ENCODE data around the gene SLC14A1. TPM values are rescaled to one million over a fixed set of nuclear protein-coding genes. Genes with fewer than 3 reads are reported as not detected.

The SLC14A1 gene
- total RNA-seq, 4 donors from 2014 or later: 0.59 to 15.7 (median 4.6) TPM

DNA sequence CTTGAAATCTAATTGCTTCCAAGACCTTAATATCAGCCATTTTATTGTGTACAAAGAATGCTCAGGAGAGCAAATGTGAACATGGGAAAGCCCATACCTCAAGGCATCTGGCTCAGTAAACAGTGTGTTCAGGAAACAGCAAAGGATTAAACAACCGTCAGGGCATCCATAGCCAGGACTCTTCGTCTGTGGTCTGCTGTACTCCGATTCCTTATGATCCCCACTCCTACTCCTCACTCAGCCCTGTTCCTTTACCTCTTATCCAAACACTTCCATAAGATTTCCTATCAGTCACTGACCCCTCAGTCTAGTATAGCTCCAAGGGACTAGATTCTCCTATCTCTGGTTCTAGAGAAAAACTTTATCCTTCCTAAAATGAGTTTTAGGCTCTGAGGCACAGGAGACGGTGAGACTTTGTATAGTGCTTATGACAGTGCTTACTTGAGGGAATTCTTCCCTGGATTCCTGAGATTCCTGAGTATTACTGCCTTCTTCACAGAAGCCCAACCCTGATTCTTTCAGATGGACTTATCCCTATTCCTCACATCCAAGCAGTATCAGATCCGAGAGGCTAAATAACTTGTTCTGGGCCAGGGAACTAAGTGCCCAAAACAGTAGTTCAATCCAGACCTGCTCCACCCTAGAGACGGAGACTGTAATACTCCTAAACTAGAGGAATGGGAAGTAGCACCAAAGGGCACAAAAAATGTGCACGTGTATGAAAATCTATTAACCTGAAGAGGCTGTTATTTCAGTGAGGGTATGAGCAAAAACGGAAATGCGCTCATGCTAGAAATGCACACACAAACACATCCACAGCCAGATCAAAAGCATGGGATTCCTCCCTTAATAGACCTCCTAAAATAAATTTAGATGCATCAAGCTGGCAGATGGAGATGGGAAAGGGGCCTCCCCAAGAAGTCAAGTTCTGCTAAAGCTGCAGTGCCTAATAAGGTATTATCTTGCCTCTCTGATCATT is 59.4 kb downstream of the SLC14A1 start:
- H3K4me3 ChIP-seq (ENCODE audit: low read depth, poor library complexity, severe bottlenecking): no peak overlapping the region
- TF ChIP-seq, protein P1, sequence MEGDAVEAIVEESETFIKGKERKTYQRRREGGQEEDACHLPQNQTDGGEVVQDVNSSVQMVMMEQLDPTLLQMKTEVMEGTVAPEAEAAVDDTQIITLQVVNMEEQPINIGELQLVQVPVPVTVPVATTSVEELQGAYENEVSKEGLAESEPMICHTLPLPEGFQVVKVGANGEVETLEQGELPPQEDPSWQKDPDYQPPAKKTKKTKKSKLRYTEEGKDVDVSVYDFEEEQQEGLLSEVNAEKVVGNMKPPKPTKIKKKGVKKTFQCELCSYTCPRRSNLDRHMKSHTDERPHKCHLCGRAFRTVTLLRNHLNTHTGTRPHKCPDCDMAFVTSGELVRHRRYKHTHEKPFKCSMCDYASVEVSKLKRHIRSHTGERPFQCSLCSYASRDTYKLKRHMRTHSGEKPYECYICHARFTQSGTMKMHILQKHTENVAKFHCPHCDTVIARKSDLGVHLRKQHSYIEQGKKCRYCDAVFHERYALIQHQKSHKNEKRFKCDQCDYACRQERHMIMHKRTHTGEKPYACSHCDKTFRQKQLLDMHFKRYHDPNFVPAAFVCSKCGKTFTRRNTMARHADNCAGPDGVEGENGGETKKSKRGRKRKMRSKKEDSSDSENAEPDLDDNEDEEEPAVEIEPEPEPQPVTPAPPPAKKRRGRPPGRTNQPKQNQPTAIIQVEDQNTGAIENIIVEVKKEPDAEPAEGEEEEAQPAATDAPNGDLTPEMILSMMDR (IDR thresholded peaks at IDR 0.05): no peak
- no peak for TF ChIP-seq POLR2A (IDR thresholded peaks at IDR 0.05)
- intact Hi-C loops (cut with DNase I; ENCODE audit: low total_unique reads): no loop called here
- DNase-seq (ENCODE audit: low spot score in 2 of 2): no peak
- 64 to 66% methylated on average over 9 of the region's 9 CpGs for WGBS, 2 donors

DNA sequence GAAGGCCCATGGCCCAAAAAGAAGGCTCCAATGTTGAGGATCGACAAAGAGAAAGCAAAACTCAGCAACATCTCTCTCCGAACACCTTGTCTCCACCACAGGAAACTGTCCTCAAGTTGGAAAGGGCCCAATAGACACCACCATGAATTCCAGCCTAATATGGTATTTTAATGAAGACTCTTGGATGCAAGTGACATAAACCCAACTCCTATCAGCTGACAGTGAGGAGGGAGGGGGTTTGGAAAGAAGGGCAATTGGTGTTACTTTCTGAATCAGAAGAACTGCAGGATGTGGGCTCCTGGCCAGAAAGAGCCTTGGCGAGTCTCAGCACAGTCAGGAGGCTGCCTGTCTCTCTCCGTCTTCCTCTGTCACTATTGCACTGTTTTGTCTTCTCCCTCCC is 61.2 kb downstream of the SLC14A1 start:
- H3K4me3 ChIP-seq (ENCODE audit: low read depth, poor library complexity, severe bottlenecking): no peak overlapping the region
- TF ChIP-seq, protein P1 (IDR thresholded peaks at IDR 0.05): no peak
- no peak for TF ChIP-seq POLR2A (IDR thresholded peaks at IDR 0.05)
- WGBS, 2 donors: 39 to 43% methylated on average over 4 of the region's 4 CpGs
- no peak for DNase-seq (ENCODE audit: low spot score in 2 of 2)
- intact Hi-C loops (cut with DNase I; ENCODE audit: low total_unique reads): no loop called here

DNA sequence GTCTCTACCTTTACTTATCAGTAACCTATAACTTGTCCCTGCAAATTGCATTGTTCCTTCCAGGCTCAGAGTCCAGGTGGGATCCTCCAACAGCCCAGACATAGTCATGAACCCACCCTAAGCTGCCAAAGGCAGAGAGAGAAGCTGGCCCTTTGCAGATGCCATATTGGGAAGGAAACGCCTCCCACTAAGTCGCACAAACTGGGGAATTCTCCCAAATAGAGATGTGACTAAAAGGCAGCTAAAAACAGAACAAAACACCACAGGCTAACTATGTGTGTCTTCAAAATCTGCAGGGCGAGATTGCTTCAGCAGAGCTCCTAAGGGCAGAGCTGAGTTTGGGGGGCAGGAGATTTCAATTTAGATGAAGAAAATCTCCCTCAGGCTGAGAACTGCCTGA is 63.0 kb downstream of the SLC14A1 start:
- H3K4me3 ChIP-seq (ENCODE audit: low read depth, poor library complexity, severe bottlenecking): no peak overlapping the region
- intact Hi-C loops (cut with DNase I; ENCODE audit: low total_unique reads): no loop called here
- TF ChIP-seq POLR2A (IDR thresholded peaks at IDR 0.05): no peak
- TF ChIP-seq, protein P1 (IDR thresholded peaks at IDR 0.05): no peak
- 88 to 95% methylated on average over 3 of the region's 3 CpGs for WGBS, 2 donors
- DNase-seq (ENCODE audit: low spot score in 2 of 2): no peak

DNA sequence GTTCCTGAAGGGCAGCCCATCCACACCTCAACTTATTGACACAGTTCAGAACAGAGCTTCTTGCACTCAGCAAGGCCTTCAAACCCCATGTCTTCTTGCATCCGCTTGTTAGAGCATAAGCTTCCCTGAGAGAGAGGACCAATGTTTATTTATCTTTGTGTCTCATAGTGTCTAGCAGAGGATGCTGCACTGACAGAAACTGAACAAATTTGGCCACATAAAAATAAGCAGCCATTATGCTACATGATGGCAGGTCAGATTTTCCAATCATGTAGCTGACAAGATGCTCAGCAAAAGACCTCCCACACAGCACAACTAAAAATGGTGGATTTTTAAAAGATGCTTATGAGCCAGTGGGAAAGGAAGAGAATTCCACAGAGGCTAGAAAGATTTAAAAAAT is 63.4 kb downstream of the SLC14A1 start:
- 100% methylated on average over 1 of the region's 1 CpG for WGBS, 2 donors
- TF ChIP-seq, protein P1 (IDR thresholded peaks at IDR 0.05): no peak
- TF ChIP-seq POLR2A (IDR thresholded peaks at IDR 0.05): no peak

DNA sequence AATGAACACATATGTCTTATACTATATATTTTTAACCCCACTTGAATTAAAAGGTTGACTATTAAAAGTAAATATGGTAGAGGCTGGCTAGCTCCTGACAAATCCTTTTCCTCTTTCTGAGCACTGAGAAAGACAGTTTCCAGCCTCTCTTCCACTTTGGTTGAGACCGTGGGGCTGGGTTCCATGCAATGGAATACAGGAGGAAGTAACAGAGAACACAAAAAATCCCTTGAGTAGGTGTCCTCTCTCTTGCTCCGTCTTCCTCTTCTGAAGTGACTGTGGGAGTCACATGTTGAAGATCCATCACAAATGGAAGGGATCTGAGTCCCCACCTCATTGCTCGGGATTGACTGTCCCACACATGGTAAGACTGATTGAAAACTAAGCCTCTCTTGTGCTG is 64.9 kb downstream of the SLC14A1 start:
- DNase-seq (ENCODE audit: low spot score in 2 of 2): no peak
- TF ChIP-seq, protein P1 (IDR thresholded peaks at IDR 0.05): no peak
- no peak for TF ChIP-seq POLR2A (IDR thresholded peaks at IDR 0.05)
- WGBS, 2 donors: 76 to 86% methylated on average over 3 of the region's 3 CpGs
- no peak overlapping the region for H3K4me3 ChIP-seq (ENCODE audit: low read depth, poor library complexity, severe bottlenecking)
- intact Hi-C loops (cut with DNase I; ENCODE audit: low total_unique reads): no loop called here

More for the DNA sequence above, 63.4 kb downstream of the SLC14A1 start:
- no peak for DNase-seq (ENCODE audit: low spot score in 2 of 2)
- no peak overlapping the region for H3K4me3 ChIP-seq (ENCODE audit: low read depth, poor library complexity, severe bottlenecking)
- intact Hi-C loops (cut with DNase I; ENCODE audit: low total_unique reads): no loop called here
